Measurements from ENCODE around the gene HS1BP3. TPM values are rescaled to one million over a fixed set of nuclear protein-coding genes. Genes with fewer than 3 reads are reported as not detected.

The HS1BP3 gene
- polyA plus RNA-seq, 2 of the 4 experiments (the other 2 are of a cell fraction) = 12.4 to 23.5 TPM

DNA sequence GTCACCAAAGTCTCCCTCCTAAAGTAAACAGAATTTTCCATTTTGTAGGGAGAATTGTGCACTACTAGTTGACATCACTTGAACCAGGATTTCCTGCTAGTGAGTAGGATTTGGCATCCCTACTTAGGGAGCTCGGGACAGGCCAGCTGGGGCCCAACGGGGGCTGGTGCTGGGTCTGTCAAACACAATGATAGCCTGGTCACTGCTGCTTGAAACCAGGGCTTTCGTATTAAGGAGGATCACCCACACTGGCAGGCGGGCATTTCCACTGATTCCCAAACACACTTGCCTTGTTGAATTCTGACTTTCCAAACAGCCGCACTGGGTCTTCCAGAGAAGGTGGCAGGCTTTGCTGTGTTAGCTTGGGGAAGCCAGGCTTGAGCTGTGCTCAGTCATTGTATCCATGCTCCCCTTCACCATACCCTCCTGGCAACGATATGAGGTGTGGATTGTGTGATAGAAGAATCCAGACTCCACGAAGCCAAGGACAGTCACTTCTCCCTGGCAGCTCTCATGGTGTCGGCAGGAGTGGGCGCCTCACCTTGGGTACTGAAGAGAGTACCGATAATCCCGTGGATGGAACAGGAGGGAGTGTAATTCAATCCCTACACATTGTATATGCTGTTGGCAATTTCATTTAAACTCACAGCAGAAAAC, 23.5 kb upstream of the HS1BP3 start:
- CTCF ChIA-PET = interaction anchor here (1.2 to 10.3 kb wide), 7 partner anchors 11 to 288 kb away, joined by 4 to 191 read pairs (median 5); partner anchors contain the start of genes GDF7 and HS1BP3
- no peak for DNase-seq (ENCODE audit: low read depth in 1 of 2, low spot score in 1 of 2)
- peaks cover 21% of the 10 kb centered on the region for H3K4me1 ChIP-seq
- H3K27ac ChIP-seq = peak overlapping the region in 1 of 2 experiments; percentile 55; a peak in 1 of 6 replicates
- FAIRE-seq = no peak
- no peak overlapping the region for H3K4me2 ChIP-seq
- no peaks in the 10 kb centered on the region for H3K9me3 ChIP-seq
- WGBS (ENCODE audit: missing lambda C conversion rate) = 77% methylated on average over 11 of the region's 11 CpGs
- no peak overlapping the region for H3K4me3 ChIP-seq
- POLR2A ChIA-PET = interaction anchor here (1.7 kb wide), 1 partner anchor 227 kb away, joined by 6 read pairs; the partner anchor contains the start of gene RHOB
- ATAC-seq = no peak
- TF ChIP-seq, protein P1, sequence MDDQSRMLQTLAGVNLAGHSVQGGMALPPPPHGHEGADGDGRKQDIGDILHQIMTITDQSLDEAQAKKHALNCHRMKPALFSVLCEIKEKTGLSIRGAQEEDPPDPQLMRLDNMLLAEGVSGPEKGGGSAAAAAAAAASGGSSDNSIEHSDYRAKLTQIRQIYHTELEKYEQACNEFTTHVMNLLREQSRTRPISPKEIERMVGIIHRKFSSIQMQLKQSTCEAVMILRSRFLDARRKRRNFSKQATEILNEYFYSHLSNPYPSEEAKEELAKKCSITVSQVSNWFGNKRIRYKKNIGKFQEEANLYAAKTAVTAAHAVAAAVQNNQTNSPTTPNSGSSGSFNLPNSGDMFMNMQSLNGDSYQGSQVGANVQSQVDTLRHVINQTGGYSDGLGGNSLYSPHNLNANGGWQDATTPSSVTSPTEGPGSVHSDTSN (IDR thresholded peaks at IDR 0.05) = no peak
- no peak for TF ChIP-seq NR3C1 (IDR thresholded peaks at IDR 0.05)

DNA sequence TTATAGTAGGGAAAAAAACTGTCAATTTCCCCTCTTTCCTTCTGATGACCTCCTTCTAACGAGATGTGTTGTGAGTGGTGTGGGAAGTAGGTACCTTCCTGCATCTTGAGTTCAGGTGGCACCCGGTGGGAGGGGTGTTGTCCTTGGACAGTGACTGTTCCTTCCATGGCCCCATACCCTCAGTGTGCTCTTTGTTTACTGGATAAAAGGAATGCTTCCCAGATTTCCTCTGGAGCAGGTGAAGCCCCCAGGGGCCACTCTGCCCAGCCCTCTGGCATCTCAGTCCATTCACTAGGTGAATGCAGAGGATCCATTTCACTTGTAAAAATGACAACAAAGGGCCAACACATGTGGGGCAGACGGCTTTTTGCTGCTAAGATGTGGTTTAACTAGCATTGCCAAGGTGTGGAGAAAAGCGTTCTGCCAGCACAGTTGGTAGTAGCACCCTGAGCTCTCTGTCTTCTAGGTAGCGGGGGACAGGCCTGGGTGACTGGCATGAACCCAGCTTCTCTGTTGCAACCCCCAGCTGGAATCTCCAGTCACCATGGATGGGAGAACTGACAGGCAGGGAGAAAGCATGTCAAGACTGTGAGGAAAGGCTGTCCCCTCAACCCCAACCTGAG, 22.9 kb upstream of the HS1BP3 start:
- peaks cover 21% of the 10 kb centered on the region for H3K4me1 ChIP-seq
- DNase-seq (ENCODE audit: low read depth in 1 of 2, low spot score in 1 of 2) (no peak), FAIRE-seq (no peak), ATAC-seq (no peak)
- ChIA-PET POLR2A (no interaction called here), CTCF (interaction anchor here (0.7 to 10.3 kb wide), 7 partner anchors 10 to 1648 kb away, joined by 3 to 191 read pairs (median 7); partner anchors contain the start of genes GDF7 and HS1BP3)
- TF ChIP-seq NR3C1 (IDR thresholded peaks at IDR 0.05) (no peak), CBX8 (IDR thresholded peaks at IDR 0.05) (no peak), TFCP2L1 (CRISPR knock-in tag; IDR thresholded peaks at IDR 0.05) (no peak), CBX2 (IDR thresholded peaks at IDR 0.05; ENCODE audit: borderline replicate concordance, low read depth) (no peak), RAD21 (conservative IDR thresholded peaks at IDR 0.05 in 1 of 2, IDR thresholded peaks at IDR 0.05 in 1 of 2) (no peak), ZSCAN20 (CRISPR knock-in tag; IDR thresholded peaks at IDR 0.05) (no peak), EHF (CRISPR knock-in tag; IDR thresholded peaks at IDR 0.05) (no peak), KDM1A (IDR thresholded peaks at IDR 0.05; ENCODE audit: low read depth) (no peak), FOXS1 (CRISPR knock-in tag; IDR thresholded peaks at IDR 0.05) (no peak), PHF8 (IDR thresholded peaks at IDR 0.05; ENCODE audit: borderline replicate concordance, low read depth) (no peak), ZC3H11A (IDR thresholded peaks at IDR 0.05) (no peak)
- TF ChIP-seq, protein P2, sequence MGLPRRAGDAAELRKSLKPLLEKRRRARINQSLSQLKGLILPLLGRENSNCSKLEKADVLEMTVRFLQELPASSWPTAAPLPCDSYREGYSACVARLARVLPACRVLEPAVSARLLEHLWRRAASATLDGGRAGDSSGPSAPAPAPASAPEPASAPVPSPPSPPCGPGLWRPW (IDR thresholded peaks at IDR 0.05) = no peak
- TF ChIP-seq, protein P3, sequence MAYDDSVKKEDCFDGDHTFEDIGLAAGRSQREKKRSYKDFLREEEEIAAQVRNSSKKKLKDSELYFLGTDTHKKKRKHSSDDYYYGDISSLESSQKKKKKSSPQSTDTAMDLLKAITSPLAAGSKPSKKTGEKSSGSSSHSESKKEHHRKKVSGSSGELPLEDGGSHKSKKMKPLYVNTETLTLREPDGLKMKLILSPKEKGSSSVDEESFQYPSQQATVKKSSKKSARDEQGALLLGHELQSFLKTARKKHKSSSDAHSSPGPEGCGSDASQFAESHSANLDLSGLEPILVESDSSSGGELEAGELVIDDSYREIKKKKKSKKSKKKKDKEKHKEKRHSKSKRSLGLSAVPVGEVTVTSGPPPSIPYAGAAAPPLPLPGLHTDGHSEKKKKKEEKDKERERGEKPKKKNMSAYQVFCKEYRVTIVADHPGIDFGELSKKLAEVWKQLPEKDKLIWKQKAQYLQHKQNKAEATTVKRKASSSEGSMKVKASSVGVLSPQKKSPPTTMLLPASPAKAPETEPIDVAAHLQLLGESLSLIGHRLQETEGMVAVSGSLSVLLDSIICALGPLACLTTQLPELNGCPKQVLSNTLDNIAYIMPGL (CRISPR knock-in tag; IDR thresholded peaks at IDR 0.05; ENCODE audit: borderline replicate concordance) = no peak
- TF ChIP-seq, protein P4, sequence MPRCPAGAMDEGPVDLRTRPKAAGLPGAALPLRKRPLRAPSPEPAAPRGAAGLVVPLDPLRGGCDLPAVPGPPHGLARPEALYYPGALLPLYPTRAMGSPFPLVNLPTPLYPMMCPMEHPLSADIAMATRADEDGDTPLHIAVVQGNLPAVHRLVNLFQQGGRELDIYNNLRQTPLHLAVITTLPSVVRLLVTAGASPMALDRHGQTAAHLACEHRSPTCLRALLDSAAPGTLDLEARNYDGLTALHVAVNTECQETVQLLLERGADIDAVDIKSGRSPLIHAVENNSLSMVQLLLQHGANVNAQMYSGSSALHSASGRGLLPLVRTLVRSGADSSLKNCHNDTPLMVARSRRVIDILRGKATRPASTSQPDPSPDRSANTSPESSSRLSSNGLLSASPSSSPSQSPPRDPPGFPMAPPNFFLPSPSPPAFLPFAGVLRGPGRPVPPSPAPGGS (IDR thresholded peaks at IDR 0.05) = no peak
- TF ChIP-seq, protein P5, sequence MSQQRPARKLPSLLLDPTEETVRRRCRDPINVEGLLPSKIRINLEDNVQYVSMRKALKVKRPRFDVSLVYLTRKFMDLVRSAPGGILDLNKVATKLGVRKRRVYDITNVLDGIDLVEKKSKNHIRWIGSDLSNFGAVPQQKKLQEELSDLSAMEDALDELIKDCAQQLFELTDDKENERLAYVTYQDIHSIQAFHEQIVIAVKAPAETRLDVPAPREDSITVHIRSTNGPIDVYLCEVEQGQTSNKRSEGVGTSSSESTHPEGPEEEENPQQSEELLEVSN (IDR thresholded peaks at IDR 0.05; ENCODE audit: borderline replicate concordance, low read depth) = no peak
- H3K4me3 ChIP-seq = no peak overlapping the region
- H3K9me3 ChIP-seq = no peaks in the 10 kb centered on the region
- no peak overlapping the region for H3K27ac ChIP-seq
- WGBS (ENCODE audit: missing lambda C conversion rate) = 76% methylated on average over 5 of the region's 5 CpGs
- H3K4me2 ChIP-seq = no peak overlapping the region

Data from A549 (cell line).